ENCODE measurements around the gene CHST15. TPM values are rescaled to one million over a fixed set of nuclear protein-coding genes. Genes with fewer than 3 reads are reported as not detected.

CHST15 gene
- total RNA-seq, 5 donors from 2014 or later (not counting 1 experiment from before 2014, with no cell fraction given) = 0.95 to 4.2 (median 1.3) TPM

DNA sequence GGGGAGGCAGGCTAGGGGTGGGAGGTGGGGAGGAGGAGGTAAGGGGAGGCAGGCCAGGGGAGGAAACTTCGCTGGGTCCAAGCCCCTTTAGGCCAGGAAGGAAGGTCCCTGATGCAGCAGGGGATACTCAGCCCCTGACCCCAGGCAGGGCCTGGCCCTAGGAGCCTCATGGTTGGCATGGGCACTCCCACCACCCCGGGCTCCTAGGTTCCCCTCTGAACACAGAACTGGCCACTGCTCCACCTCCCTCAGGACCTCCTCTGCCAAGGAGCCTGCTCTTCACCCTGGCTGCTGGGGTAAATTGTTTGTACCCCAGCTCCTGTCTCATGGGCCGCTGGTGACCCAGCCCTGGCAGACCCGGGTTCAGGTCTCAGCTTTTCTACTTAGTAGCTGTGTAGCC, 25.8 kb upstream of the CHST15 start:
- no peak overlapping the region for H3K4me3 ChIP-seq (ENCODE audit: control insufficient read depth in 1 of 2, extremely low read depth in 1 of 2, low read length in 1 of 2)
- Mint-ChIP-seq H3K27me3 (peaks cover 0 to 3% of the 10 kb centered on the region in 2 donors), H3K36me3 (no peaks in the 10 kb centered on the region), H3K9me3 (no peaks in the 10 kb centered on the region), H3K4me3 (no peak overlapping the region), H3K4me1 (no peaks in the 10 kb centered on the region), H3K27ac (no peak overlapping the region)
- H3K4me1 ChIP-seq (ENCODE audit: control insufficient read depth in 1 of 2, extremely low read depth in 1 of 2, insufficient read depth in 2 of 2, low read length in 2 of 2) = peaks cover 0 to 11% of the 10 kb centered on the region in 2 experiments
- H3K27ac ChIP-seq (ENCODE audit: low read length) = no peak overlapping the region
- WGBS (ENCODE audit: insufficient coverage) = 57% methylated on average over 3 of the region's 4 CpGs
- ChIA-PET POLR2A (interaction anchor here in 1 of 2 donors (0.7 kb wide), 1 partner anchor 309 kb away, joined by 9 read pairs; no protein-coding TSS in a partner anchor), CTCF (interaction anchor here in 1 of 2 donors (0.7 kb wide), 1 partner anchor 264 kb away, joined by 3 read pairs; no protein-coding TSS in a partner anchor)
- DNase-seq (no peak), ATAC-seq (replicated peaks in 1 of 4) (no peak)
- H3K9me3 ChIP-seq = no peaks in the 10 kb centered on the region
- H3K27me3 ChIP-seq (replicated peaks in 1 of 2; ENCODE audit: control insufficient read depth in 2 of 2, extremely low read depth in 1 of 2, insufficient read depth in 2 of 2, low read length in 1 of 2) = peaks cover 0 to 10% of the 10 kb centered on the region in 2 experiments
- no peaks in the 10 kb centered on the region for H3K36me3 ChIP-seq (ENCODE audit: control insufficient read depth in 2 of 2, extremely low read depth in 1 of 2, insufficient read depth in 1 of 2, low read length in 1 of 2)

GRCh38 chr10:124117833-124118232, 24.4 kb upstream of the CHST15 start:
- no peaks in the 10 kb centered on the region for H3K9me3 Mint-ChIP-seq
- Histone ChIP-seq H3K4me1 (ENCODE audit: control insufficient read depth in 1 of 2, extremely low read depth in 1 of 2, insufficient read depth in 2 of 2, low read length in 2 of 2) (peaks cover 0 to 11% of the 10 kb centered on the region in 2 experiments), H3K27me3 (replicated peaks in 1 of 2; ENCODE audit: control insufficient read depth in 2 of 2, extremely low read depth in 1 of 2, insufficient read depth in 2 of 2, low read length in 1 of 2) (peaks cover 0 to 10% of the 10 kb centered on the region in 2 experiments), H3K9me3 (no peaks in the 10 kb centered on the region), H3K4me3 (ENCODE audit: control insufficient read depth in 1 of 2, extremely low read depth in 1 of 2, low read length in 1 of 2) (no peak overlapping the region), H3K36me3 (ENCODE audit: control insufficient read depth in 2 of 2, extremely low read depth in 1 of 2, insufficient read depth in 1 of 2, low read length in 1 of 2) (no peaks in the 10 kb centered on the region), H3K27ac (ENCODE audit: low read length) (no peak overlapping the region)
- no peak overlapping the region for H3K4me3 Mint-ChIP-seq
- ChIA-PET CTCF (no interaction called here), POLR2A (no interaction called here)
- 96% methylated on average over 3 of the region's 6 CpGs for WGBS (ENCODE audit: insufficient coverage)
- ATAC-seq (replicated peaks in 1 of 4) = no peak
- peaks cover 0 to 4% of the 10 kb centered on the region in 2 donors for H3K27me3 Mint-ChIP-seq
- H3K27ac Mint-ChIP-seq = no peak overlapping the region
- DNase-seq = no peak
- H3K4me1 Mint-ChIP-seq = no peaks in the 10 kb centered on the region
- no peaks in the 10 kb centered on the region for H3K36me3 Mint-ChIP-seq

- H3K4me1 Mint-ChIP-seq = no peaks in the 10 kb centered on the region
- H3K36me3 Mint-ChIP-seq = no peaks in the 10 kb centered on the region
- POLR2A ChIA-PET = no interaction called here
- peaks cover 0 to 11% of the 10 kb centered on the region in 2 experiments for H3K4me1 ChIP-seq (ENCODE audit: control insufficient read depth in 1 of 2, extremely low read depth in 1 of 2, insufficient read depth in 2 of 2, low read length in 2 of 2)
- CTCF ChIA-PET = no interaction called here
- H3K36me3 ChIP-seq (ENCODE audit: control insufficient read depth in 2 of 2, extremely low read depth in 1 of 2, insufficient read depth in 1 of 2, low read length in 1 of 2) = no peaks in the 10 kb centered on the region
- H3K27ac Mint-ChIP-seq = no peak overlapping the region
- H3K27me3 ChIP-seq (replicated peaks in 1 of 2; ENCODE audit: control insufficient read depth in 2 of 2, extremely low read depth in 1 of 2, insufficient read depth in 2 of 2, low read length in 1 of 2) = peaks cover 0 to 10% of the 10 kb centered on the region in 2 experiments
- no peaks in the 10 kb centered on the region for H3K9me3 ChIP-seq
- WGBS (ENCODE audit: insufficient coverage) = 90% methylated on average over 2 of the region's 5 CpGs
- DNase-seq (no peak), ATAC-seq (replicated peaks in 1 of 4) (no peak)
- no peak overlapping the region for H3K4me3 ChIP-seq (ENCODE audit: control insufficient read depth in 1 of 2, extremely low read depth in 1 of 2, low read length in 1 of 2)
- H3K27me3 Mint-ChIP-seq = peaks cover 0 to 4% of the 10 kb centered on the region in 2 donors
- no peak overlapping the region for H3K4me3 Mint-ChIP-seq
- H3K9me3 Mint-ChIP-seq = no peaks in the 10 kb centered on the region
- H3K27ac ChIP-seq (ENCODE audit: low read length) = no peak overlapping the region
Observed at GRCh38 chr10:124117511-124117785, 24.1 kb upstream of the CHST15 start.

DNA sequence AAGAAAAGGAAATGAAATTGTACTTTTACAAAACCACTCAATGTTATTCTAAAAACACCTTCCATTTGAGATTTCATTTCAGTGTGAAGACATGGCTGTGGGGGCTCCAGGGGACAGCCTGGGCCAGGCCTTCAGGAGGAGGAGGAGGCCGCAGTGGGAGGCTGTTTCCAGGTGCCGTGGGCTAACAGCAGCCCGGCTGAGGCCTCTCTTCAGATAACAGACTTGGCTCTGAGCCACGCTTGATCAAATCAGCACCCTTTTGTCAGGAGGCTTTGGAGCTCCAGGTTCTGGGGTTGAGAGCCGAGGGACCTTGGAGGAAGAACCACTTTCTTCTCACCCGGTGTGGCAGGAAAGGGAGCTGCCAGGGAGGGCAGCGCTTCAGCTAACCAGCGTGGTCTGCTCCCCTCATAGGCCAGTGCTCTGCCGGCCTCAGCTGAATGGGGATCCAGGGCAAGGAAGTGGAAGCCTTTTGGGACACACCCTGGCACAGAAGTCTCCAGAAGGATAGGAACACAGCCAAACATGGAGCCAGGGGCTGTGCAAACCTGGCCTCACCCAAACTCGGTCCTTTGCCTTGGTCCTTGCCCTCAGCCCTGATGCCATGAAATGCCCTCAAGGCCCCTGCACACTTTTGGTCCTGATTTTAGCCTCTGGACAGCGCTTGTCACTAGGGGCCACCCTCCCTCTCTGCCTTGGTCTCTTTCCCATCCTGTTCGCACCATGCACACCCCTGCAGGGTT, 23.5 kb upstream of the CHST15 start:
- CTCF ChIA-PET = no interaction called here
- no peaks in the 10 kb centered on the region for H3K36me3 ChIP-seq (ENCODE audit: control insufficient read depth in 2 of 2, extremely low read depth in 1 of 2, insufficient read depth in 1 of 2, low read length in 1 of 2)
- DNase-seq (no peak), ATAC-seq (replicated peaks in 1 of 4) (no peak)
- H3K9me3 ChIP-seq = no peaks in the 10 kb centered on the region
- H3K27ac ChIP-seq (ENCODE audit: low read length) = no peak overlapping the region
- peaks cover 0 to 13% of the 10 kb centered on the region in 2 experiments for H3K27me3 ChIP-seq (replicated peaks in 1 of 2; ENCODE audit: control insufficient read depth in 2 of 2, extremely low read depth in 1 of 2, insufficient read depth in 2 of 2, low read length in 1 of 2)
- H3K4me3 ChIP-seq (ENCODE audit: control insufficient read depth in 1 of 2, extremely low read depth in 1 of 2, low read length in 1 of 2) = no peak overlapping the region
- 56% methylated on average over 9 of the region's 12 CpGs for WGBS (ENCODE audit: insufficient coverage)
- Mint-ChIP-seq H3K36me3 (no peaks in the 10 kb centered on the region), H3K27me3 (peaks cover 0 to 4% of the 10 kb centered on the region in 2 donors), H3K9me3 (no peaks in the 10 kb centered on the region), H3K4me1 (no peaks in the 10 kb centered on the region), H3K4me3 (no peak overlapping the region), H3K27ac (no peak overlapping the region)
- H3K4me1 ChIP-seq (ENCODE audit: control insufficient read depth in 1 of 2, extremely low read depth in 1 of 2, insufficient read depth in 2 of 2, low read length in 2 of 2) = peaks cover 0 to 11% of the 10 kb centered on the region in 2 experiments
- POLR2A ChIA-PET = no interaction called here

DNA sequence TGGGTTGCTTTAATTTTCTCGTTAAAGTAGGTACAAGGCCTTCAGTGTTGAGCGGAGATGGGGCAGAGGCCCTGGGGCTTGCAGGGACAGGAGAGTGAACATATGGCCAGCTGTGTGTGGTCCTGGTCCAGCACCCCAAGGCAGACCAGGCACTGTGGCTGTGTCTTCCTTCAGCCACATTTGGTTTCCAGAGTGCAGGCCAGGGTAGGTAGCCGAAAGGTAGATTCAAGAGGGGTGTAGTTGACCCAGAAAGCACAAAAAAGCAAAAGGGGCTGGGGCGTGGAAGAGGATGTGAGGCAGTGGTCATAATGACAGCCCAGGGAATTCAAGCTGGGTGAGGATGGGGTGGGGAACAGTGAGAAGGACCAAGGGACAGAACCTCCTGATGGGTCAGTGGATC, 21.3 kb upstream of the CHST15 start:
- no peak for DNase-seq
- POLR2A ChIA-PET = no interaction called here
- WGBS (ENCODE audit: insufficient coverage) = 81% methylated on average over 4 of the region's 4 CpGs
- Mint-ChIP-seq H3K36me3 (no peaks in the 10 kb centered on the region), H3K4me1 (no peaks in the 10 kb centered on the region), H3K27me3 (peaks cover 8 to 15% of the 10 kb centered on the region in 2 donors), H3K9me3 (no peaks in the 10 kb centered on the region), H3K27ac (no peak overlapping the region), H3K4me3 (no peak overlapping the region)
- Histone ChIP-seq H3K36me3 (ENCODE audit: control insufficient read depth in 2 of 2, extremely low read depth in 1 of 2, insufficient read depth in 1 of 2, low read length in 1 of 2) (no peaks in the 10 kb centered on the region), H3K27me3 (replicated peaks in 1 of 2; ENCODE audit: control insufficient read depth in 2 of 2, extremely low read depth in 1 of 2, insufficient read depth in 2 of 2, low read length in 1 of 2) (peaks cover 0 to 16% of the 10 kb centered on the region in 2 experiments), H3K27ac (ENCODE audit: low read length) (no peak overlapping the region), H3K4me1 (ENCODE audit: control insufficient read depth in 1 of 2, extremely low read depth in 1 of 2, insufficient read depth in 2 of 2, low read length in 2 of 2) (peaks cover 0 to 5% of the 10 kb centered on the region in 2 experiments), H3K4me3 (ENCODE audit: control insufficient read depth in 1 of 2, extremely low read depth in 1 of 2, low read length in 1 of 2) (no peak overlapping the region), H3K9me3 (no peaks in the 10 kb centered on the region)
- no peak for ATAC-seq (replicated peaks in 1 of 4)
- CTCF ChIA-PET = no interaction called here

DNA sequence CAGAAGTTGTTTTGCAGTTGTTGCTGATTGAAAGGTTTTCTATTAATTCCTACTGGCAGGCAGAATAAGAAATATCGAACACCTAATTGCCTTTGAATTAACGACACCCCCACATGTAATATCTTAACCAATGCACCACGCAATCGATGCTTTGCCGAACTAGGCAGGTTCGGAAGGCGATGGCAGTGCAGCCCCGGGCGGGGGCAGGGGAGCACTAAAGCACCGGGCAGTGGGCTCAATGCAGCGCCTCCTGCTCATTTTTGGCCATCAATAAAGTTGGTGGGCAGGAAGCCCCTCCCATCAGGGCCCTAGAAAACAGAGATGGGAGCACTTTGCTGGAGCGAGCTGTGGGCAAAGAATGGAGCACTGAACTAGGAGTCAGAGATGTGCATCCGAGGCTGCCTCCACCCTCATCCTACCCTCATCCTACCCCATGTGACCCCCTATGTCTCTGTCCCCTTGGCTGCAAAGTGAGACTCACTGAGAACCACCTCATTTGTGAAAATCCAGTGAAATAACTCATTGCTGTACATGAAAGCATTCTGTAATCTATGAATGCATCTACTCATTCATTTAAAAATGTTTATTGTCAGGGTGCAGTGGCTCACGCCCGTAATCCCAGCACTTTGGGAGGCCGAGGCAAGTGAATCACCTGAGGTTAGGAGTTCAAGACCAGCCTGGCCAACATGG, 19.6 kb upstream of the CHST15 start:
- H3K27me3 Mint-ChIP-seq = peaks cover 8 to 19% of the 10 kb centered on the region in 2 donors
- CTCF ChIA-PET = no interaction called here

More for the DNA sequence above, 19.6 kb upstream of the CHST15 start:
- ATAC-seq (replicated peaks in 1 of 4) (no peak), DNase-seq (no peak)
- WGBS (ENCODE audit: insufficient coverage) = 89% methylated on average over 10 of the region's 16 CpGs
- Histone ChIP-seq H3K27ac (ENCODE audit: low read length) (no peak overlapping the region), H3K36me3 (ENCODE audit: control insufficient read depth in 2 of 2, extremely low read depth in 1 of 2, insufficient read depth in 1 of 2, low read length in 1 of 2) (no peaks in the 10 kb centered on the region), H3K27me3 (replicated peaks in 1 of 2; ENCODE audit: control insufficient read depth in 2 of 2, extremely low read depth in 1 of 2, insufficient read depth in 2 of 2, low read length in 1 of 2) (peaks cover 0 to 20% of the 10 kb centered on the region in 2 experiments), H3K4me1 (ENCODE audit: control insufficient read depth in 1 of 2, extremely low read depth in 1 of 2, insufficient read depth in 2 of 2, low read length in 2 of 2) (no peaks in the 10 kb centered on the region), H3K4me3 (ENCODE audit: control insufficient read depth in 1 of 2, extremely low read depth in 1 of 2, low read length in 1 of 2) (no peak overlapping the region), H3K9me3 (no peaks in the 10 kb centered on the region)
- Mint-ChIP-seq H3K27ac (no peak overlapping the region), H3K9me3 (no peaks in the 10 kb centered on the region), H3K4me1 (no peaks in the 10 kb centered on the region), H3K36me3 (no peaks in the 10 kb centered on the region), H3K4me3 (no peak overlapping the region)
- POLR2A ChIA-PET = no interaction called here
